ENCODE data around the gene PPARD.

- TF ChIP-seq ZNF274 (IDR thresholded peaks at IDR 0.05; ENCODE audit: low read depth, low read length) (no peak), YY1 (IDR thresholded peaks at IDR 0.05; ENCODE audit: insufficient read depth, insufficient read length) (no peak)
These were observed 120.9 kb downstream of the PPARD start for GRCh38 chr6:35463292-35463691.
